HG03159 (cell line): Measurements from ENCODE around the gene NARS2.
"Not testable (repeated sequence)": the region's sequence is repeated elsewhere in the genome, so short reads cannot be mapped to it uniquely, and the experiment has no call there.

Source experiments
- ATAC-seq: cut with Tn5 transposase; IDR thresholded peaks from one replicate; pipeline ENCODE4 v1.9.1; 2021; ENCODE audit warnings: mild to moderate bottlenecking, moderate library complexity; ENCODE audit not compliant: unreplicated experiment

The NARS2 gene, protein sequence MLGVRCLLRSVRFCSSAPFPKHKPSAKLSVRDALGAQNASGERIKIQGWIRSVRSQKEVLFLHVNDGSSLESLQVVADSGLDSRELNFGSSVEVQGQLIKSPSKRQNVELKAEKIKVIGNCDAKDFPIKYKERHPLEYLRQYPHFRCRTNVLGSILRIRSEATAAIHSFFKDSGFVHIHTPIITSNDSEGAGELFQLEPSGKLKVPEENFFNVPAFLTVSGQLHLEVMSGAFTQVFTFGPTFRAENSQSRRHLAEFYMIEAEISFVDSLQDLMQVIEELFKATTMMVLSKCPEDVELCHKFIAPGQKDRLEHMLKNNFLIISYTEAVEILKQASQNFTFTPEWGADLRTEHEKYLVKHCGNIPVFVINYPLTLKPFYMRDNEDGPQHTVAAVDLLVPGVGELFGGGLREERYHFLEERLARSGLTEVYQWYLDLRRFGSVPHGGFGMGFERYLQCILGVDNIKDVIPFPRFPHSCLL

DNA sequence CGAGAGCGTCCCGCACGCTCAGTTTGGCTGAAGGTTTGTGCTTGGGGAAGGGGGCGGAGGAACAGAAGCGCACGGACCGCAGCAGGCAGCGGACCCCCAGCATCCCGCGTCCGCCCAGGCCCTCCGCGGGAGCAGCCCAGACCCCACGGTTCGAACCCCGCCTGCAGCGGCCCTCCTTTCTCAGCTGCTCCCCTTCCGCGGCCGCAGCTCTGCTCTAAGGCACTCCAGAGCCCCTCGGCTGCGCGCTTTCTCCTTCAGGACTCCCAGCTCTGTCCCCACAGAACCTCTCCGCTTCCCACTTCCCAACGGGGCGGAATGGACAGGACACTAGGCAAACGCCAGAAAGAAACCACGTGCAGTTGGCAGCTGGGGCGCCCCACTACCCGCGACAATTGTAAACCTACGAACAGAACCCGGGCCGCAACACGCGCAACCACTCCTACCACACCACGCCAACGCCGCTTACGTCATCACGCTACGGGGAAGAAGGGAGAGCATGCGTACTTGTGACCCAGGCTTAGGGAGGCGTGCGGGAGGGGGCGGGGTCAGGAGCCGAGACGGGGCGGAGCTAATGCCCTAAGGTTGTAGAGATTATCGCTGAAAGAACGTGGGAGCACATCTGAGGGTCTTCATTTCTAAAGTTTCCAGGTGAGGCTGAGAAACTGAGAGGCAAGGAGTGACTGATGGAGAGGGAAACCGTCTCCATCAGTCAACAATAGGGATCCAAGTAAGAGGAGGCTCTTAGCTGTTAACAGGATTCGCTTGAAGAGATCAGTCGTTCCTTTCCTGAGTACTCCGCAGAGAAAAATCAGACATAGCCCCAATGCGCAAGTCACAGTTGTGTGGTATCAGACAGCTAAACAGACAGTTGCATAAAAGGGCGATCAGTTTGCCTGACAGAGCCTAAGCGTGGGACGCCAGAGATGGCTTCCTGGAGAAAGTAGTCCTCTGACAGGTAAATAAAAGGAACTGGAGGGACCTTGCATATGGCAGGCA is at the start of gene NARS2:
Gene NARS2, minus strand, starts transcription at position 479 of the 996 bp plus-strand sequence. Its CDS starts 376 bp downstream, at position 103.
- ATAC-seq, result peak; percentile 95

DNA sequence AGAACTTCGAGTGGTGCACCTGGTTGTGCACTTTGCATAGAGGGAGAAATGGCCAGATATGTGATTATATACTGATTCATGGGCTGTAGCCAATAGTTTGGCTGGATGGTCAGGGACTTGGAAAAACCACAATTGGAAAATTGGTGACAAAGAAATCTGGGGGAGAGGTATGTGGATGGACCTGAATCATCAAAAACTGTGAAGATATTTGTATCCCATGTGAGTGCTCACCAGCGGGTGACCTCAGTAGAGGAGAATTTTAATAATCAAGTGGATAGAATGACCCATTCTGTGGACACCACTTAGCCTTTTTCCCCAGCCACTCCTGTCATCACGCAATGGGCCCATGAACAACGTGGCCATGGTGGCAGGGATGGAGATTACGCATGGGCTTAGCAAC is 48.0 kb upstream of the NARS2 start:
- ATAC-seq, result no peak

DNA sequence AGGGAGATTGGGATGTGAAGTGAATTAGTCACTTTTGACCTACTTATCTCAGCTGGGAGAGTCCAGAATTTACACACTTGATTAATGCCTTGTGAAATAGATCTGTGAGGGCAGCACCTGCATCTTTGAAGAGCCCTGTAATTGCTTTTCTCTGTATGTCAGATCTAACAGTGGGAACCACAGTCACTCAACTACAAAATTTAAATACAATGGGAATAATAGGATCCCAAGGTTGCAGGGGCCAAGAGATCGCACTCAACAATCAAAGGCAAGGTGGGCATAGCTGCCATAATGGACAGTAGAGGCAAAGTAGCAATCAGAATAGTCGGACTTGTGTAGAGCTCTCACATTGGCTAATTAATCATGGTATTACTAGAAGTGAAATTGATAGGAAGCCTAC is 45.5 kb upstream of the NARS2 start:
- no peak for ATAC-seq

DNA sequence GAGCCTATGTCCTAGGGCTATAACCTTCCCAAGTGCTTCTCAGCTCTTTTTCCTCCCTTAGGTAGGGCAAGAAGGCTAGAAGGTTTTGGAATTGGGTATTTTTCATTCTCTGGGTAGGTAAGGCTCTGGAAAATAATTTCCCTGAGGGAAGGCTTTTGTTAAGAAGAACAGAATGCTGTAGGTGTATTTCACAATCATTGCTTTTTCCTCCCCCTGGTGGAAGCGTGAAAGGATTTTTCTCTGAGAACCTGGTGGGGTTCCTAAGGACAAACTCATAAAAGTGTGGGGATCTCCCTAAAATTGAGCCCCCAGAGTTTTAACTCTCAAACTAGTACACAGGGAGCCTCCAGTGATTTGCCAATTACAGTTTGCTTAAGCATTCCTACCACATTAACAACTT is 41.1 kb upstream of the NARS2 start:
- ATAC-seq, result no peak

DNA sequence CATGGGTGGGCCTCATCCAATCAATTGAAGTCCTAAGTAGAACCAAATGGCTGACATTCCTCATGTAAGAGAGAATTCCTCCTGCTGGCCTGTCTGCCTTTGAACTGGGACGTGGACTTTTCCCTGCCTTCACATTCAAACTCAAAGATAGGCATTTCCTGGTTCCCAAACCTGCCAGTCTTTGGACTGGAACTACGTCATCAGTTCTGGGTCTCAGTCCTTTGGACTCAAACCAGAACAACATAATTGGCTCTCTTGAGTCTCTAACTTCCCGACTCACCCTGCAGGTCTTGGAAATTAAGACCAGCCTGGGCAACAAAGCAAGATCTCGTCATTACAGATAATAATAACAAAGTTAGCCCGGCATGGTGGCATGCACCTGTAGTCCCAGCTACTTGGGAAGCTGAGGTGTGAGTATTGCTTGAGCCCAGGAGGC is 38.7 kb upstream of the NARS2 start:
- ATAC-seq, result no peak

DNA sequence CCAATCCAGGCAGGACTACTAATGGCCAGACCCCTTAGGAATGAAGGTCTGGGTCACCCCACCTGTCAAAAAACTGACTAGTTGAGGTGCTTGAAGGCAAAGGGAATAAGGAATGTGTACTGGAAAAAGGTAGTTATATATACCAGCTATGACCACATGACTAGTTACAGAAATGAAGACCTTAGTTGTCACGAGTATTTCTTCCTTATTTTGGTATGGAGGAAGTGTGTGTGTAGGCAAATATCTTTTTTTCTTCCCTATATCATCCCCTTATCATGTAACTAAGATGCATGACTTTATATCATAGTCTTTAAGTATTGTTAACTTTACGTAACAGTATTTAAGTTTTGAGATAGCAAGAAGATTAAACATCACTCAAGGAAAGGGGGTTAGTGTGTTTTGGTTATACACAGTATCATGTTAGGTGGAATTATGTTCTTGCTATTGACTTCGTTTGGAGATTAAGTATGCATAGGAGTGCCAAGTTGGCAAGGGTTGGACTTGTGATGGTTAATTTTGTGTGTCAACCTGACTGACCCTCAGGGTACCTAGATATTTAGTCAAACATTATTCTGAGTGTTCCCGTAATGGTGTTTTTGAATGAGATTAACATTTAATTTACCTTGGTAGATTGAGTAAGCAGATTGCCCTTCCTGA is 38.2 kb upstream of the NARS2 start:
- ATAC-seq, result no peak

DNA sequence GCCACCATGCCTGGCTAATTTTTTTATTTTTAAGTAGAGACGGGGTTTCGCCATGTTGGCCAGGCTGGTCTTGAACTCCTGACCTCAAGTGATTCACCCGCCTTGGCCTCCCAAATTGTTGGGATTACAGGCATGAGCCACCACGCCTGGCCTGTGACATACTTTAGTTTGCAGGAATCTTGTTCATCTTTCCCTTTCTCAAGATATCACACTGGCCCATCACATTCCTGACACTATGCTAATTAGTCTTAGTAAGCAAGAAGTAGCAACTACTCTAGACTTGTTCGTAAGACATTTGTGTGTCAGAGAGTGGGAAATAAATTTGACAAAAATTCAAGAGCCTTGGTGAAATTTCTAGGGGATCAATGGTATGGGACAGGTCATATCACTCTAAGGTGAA is 34.7 kb upstream of the NARS2 start:
- not testable (repeated sequence) for ATAC-seq

DNA sequence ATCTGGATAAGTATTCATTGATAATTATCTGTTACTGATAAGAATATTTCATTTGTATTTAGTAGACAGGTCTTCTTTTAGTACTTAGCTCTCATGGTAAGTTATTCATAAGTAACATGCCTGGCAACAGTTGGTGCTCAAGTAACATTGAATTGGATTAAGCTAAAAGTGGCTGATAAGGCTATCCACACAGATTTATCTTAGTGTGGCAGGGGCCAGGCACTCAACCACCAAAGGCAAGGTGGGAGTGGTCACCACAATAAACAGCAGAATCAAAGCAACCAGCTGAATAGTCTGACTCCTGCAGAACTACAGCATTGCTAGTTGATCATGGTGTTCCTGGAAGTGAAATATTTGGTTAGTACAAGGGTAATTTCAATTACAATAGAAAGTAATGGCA is 33.0 kb upstream of the NARS2 start:
- no peak for ATAC-seq

DNA sequence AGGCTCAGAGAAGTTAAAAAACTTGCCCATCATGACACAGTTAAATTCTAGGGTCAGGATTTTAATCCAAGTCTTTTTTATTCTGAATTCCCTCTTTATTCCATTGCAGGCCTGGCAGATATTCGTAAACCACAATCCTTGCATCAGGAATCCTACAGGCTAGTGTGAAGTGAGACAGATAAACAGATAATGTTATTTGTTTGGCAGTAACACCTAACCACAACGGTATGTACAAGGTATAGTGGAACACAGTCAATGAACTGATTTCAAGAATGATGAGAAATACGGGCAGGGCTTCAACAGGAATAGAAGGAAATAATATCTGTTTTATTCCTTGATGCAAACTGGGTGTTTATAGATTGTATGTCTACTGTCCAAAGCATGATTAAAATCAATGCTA is 32.0 kb upstream of the NARS2 start:
- ATAC-seq, result no peak

DNA sequence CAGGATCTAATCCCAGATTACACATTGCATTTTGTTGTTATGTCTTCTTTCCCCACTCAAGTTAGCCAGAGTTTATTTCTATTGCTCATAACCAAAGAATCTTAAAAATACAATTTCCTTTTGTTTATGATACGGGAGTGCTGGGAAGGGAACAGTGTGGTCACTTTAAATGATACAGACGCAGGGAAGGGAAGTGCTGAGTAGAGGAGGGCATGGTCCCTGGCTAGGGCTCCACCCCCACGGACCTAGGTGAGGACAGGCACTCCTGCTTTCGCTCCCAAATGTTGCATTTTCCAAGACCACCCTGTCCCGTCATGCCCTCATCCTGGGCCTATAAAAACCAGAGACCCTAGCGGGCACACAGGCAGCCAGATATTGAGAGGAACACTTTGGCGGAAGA is 30.6 kb upstream of the NARS2 start:
- no peak for ATAC-seq

DNA sequence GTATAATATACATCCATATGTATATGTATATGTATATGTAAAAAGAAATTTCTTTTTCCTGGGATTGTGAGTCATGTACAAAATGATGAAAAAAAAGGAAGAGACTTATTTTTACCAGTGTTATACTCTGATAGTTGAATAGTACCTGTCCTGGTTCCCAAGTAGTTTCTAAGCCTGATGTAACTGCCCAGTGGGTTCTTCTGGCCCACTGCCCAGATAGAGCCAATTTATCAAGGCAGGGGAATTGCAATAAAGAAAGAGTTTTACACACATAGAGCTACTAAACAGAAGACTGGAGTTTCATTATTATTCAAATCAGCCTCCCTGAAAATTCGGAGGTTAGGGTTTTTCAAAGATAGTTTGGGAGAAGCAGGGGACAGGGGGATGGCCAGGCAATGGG is 29.1 kb upstream of the NARS2 start:
- ATAC-seq, result no peak

DNA sequence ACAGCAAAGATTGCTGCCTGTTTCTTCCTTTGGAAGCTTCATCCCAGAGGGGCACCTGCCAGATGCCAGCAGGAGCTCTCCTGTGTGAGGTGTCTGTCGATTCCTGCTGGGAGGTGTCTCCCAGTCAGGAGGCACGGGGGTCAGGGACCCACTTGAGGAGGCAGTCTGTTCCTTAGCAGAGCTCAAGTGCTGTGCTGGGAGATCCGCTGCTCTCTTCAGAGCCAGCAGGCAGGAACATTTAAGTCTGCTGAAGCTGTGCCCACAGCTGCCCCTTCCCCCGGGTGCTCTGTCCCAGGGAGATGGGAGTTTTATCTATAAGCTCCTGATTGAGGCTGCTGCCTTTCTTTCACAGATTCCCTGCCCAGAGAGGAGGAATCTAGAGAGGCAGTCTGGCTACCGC is 28.1 kb upstream of the NARS2 start:
- ATAC-seq, result not testable (repeated sequence)

DNA sequence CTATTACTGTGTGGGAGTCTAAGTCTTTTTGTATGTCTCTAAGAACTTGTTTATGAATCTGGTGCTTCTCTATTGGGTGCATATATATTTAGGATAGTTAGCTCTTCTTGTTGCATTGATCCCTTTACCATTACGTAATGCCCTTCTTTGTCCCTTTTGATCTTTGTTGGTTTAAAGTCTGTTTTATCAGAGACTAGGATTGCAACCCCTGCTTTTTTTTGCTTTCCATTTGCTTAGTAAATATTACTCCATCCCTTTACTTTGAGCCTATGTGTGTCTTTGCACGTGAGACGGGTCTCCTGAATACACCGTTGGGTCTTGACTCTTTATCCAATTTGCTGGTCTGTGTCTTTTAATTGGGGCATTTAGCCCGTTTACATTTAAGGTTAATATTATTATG is 26.4 kb upstream of the NARS2 start:
- not testable (repeated sequence) for ATAC-seq

DNA sequence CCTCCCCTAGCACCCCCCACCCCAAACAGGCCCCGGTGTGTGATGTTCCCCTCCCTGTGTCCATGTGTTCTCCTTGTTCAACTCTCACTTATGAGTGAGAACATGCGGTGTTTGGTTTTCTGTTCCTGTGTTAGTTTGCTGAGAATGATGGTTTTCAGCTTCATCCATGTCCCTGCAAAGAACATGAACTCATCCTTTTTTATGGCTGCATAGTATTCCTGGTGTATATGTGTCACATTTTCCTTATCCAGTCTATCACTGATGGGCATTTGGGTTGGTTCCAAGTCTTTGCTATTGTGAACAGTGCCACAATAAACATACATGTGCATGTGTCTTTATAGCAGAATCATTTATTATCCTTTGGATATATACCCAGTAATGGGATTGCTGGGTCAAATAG is 22.9 kb upstream of the NARS2 start:
- not testable (repeated sequence) for ATAC-seq

DNA sequence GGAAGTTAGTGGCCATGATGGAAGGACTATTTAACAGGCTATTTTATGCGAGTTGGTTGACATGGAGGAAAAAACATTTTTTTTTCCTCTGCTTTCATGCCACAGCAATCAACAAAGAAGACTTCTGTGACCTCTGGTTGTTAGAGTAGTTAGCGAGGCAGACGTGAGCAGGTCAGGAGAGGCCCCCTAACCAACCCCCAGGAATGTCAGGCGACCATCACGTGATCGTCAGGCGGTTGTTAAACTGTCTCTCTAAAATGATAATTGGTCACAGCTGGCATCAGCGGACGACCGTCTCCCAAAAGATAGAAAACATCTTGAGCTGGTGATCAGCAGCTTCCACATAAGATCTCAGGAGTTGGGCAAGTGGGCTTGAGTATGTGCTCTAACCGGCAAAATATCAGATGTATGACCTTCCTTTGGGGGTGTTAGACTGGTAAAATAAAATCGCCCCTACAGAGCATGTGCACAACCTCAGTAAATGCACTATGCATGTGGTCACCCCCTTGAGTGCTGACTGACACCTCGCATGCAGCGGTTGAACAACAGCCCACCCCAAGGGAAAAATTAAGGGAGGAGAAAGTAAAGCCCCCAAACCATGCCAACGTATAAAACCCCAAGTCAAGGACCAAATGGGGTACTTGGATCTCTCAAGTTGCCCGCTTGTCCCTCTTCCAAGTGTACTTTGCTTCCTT is 20.9 kb upstream of the NARS2 start:
- ATAC-seq, result no peak

DNA sequence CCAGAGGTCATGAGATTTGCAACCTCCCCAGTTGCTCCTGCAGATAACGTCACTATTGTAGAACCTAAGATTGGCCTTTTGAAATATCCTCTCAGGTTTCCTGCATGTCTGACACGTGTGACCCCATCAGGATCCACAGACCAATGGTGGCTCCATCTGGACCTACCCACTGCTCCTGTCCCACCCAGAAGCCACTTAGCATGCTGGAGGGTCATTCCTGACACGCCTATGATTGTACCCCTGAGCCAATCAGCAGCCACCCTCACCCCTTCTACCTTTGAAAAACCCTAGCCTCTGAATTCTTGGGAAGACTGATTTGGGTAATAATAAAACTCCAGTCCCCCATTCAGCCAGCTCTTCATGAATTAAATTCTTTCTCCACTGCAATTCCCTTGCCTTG is 20.1 kb upstream of the NARS2 start:
- no peak for ATAC-seq

DNA sequence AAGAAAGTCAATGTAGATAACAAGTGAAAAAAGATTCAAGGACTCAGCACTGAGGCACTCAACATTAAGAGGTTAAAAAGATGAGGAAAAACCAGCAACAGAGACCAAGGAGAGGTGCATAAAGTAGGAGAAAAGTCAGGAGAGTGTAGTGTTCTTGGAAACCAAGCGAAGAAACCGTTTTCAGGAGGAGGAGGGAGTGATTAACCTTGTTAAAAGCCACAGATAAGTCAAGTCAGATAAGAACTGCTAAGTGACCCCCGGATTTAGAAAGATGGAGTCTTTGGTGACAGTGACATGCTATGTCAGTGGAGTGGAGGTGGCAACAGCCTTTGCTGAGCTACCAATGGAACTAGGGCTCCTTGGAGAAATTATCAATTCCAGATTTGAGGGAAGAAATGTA is 13.9 kb upstream of the NARS2 start:
- no peak for ATAC-seq

DNA sequence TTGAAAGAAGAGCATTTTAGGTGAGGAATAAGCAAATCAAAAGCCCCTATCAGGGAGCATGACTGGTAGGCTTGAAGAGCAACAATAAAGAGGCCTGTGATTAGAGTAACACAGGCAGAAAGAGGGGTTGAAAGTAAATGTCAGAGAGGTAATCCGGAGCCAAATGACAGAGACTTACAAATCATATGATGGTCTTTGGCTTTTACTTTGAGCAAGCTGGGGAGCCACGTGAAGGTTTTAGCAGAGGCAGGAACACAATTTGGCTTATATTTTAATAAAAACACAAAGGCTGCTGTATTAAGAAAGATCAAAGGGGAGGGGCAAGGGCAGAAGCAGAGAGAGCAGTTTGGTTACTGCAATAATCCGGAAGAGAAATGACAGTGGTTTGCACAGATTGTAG is 12.8 kb upstream of the NARS2 start:
- ATAC-seq, result no peak

DNA sequence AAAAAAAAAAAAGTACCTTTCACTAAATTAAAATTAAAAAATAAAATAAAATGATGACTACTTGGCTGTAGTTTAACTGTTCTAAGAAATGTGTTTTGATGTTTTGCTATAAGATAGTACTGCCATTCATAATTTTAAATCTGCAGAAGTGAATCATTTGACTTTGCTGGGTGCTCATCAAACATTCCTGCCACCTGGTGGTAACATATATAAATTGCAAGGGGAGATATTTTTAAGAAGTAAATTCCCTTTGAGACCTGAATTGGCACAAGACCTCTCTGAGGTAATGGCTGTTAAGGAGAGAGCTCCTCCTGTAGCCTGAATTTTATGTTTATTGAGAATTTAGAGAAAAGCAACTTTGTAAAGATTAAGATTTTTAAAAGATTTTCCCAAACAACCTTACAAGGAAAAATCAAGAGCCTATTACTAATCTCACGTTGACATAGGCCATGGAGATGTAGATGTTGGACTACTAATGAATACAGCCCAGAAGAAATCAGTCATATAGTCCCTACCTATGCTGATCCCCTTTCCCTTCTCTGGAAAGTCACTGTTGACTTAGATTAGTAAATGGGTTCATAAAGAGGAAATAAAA is 11.9 kb upstream of the NARS2 start:
- ATAC-seq, result no peak

DNA sequence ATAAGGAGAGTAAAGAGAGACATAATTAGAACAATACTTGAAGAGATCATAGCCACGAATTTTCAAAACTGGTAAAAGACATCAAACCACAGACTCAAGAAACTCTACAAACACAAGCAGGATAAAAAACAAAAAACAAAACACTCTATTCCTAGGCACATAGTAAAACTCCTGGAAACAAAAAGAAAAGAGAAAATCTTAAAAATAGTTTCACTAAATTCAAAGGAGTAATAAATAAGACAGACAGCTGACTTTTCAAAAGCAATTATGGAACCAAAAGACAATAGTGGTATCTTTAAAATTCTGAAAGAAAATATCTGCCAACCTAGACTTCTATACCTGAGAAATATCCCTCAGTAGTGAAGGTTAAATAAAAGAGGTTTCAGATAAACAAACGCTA is 9.2 kb upstream of the NARS2 start:
- no peak for ATAC-seq
